B cell (primary cell): ENCODE measurements around the gene MEIS3. TPM values are rescaled to one million over a fixed set of nuclear protein-coding genes. Genes with fewer than 3 reads are reported as not detected.
"Not testable (repeated sequence)": the region's sequence is repeated elsewhere in the genome, so short reads cannot be mapped to it uniquely, and the experiment has no call there.

ENCODE experiments used
- ATAC-seq: fragments of 200-7000 bp; cut with Tn5 transposase; one replicate; pipeline ENCODE4 v1.10.0; 2021; ENCODE audit warnings: low read depth, mild to moderate bottlenecking, moderate number of reproducible peaks, moderate library complexity
- CTCF ChIA-PET: fragments of 350-600 bp; sonication (Branson Sonifier 250); formaldehyde crosslinking; loops from one replicate; lab custom pipeline; 2021; ENCODE audit warnings: antibody characterized with exemption, inconsistent platforms; lab: Charles Lee
- POLR2A ChIA-PET: fragments of 350-600 bp; sonication (Branson Sonifier 250); formaldehyde crosslinking; loops from one replicate; lab custom pipeline; 2021; ENCODE audit warnings: antibody characterized with exemption; lab: Charles Lee
- DNase-seq: peaks from one replicate; pipeline ENCODE4 v3.0.0; 2013
- H2AFZ ChIP-seq: 2 replicates; pipeline ENCODE4 v1.6.1; 2012; ENCODE audit warnings: mild to moderate bottlenecking, low read depth, low read length; ENCODE audit not compliant: insufficient read depth, poor library complexity, severe bottlenecking
- H3K27ac ChIP-seq, 2 donors: 1 replicate in 1 of 2; 2 replicates in 1 of 2; pipeline ENCODE4 v1.5.1; 2012 to 2013; ENCODE audit warnings: low read length in 2 of 2, mild to moderate bottlenecking in 2 of 2, moderate library complexity in 1 of 2
- H3K27me3 ChIP-seq, 4 experiments: fragments of 200-600 bp in 1 of 4; sonication (generic) in 1 of 4; replicated peaks in 1 of 4; 1 replicate in 2 of 4; 2 replicates in 2 of 4; pipeline versions ENCODE4 v1.6.1 to v1.7.0; 2013 to 2016; ENCODE audit warnings: low read length in 3 of 4, mild to moderate bottlenecking in 2 of 4, mixed read lengths in 1 of 4, moderate library complexity in 1 of 4; ENCODE audit not compliant: insufficient read depth in 4 of 4, control insufficient read depth in 3 of 4; ENCODE audit errors: control extremely low read depth in 1 of 4
- H3K36me3 ChIP-seq, 2 experiments: replicated peaks in 1 of 2; 1 replicate in 1 of 2; 2 replicates in 1 of 2; pipeline versions ENCODE4 v1.6.1 to v1.7.1; 2013; ENCODE audit warnings: low read length in 1 of 2; ENCODE audit not compliant: insufficient read depth in 2 of 2, control insufficient read depth in 1 of 2; ENCODE audit errors: control extremely low read depth in 1 of 2, extremely low read depth in 1 of 2
- H3K4me1 ChIP-seq, 2 donors: fragments of 200-600 bp in 1 of 2; sonication (generic) in 1 of 2; 1 replicate in 1 of 2; 2 replicates in 1 of 2; pipeline versions ENCODE4 v1.5.1 to v1.6.1; 2013 to 2017; ENCODE audit warnings: low read length in 2 of 2; ENCODE audit not compliant: control insufficient read depth in 2 of 2, insufficient read depth in 2 of 2
- H3K4me2 ChIP-seq: replicated peaks from 2 replicates; pipeline ENCODE3; 2012; ENCODE audit warnings: mild to moderate bottlenecking, low read depth, low read length; ENCODE audit not compliant: poor library complexity, severe bottlenecking
- H3K4me3 ChIP-seq, 5 experiments: fragments of 200-600 bp in 1 of 5; sonication (generic) in 1 of 5; 1 replicate in 3 of 5; 2 replicates in 2 of 5; pipeline versions ENCODE4 v1.5.1 to v1.7.0; 2011 to 2016; ENCODE audit warnings: low read length in 4 of 5, mild to moderate bottlenecking in 4 of 5, low read depth in 2 of 5, control low read depth in 1 of 5, moderate library complexity in 1 of 5; ENCODE audit not compliant: insufficient read depth in 1 of 5; ENCODE audit errors: control extremely low read depth in 1 of 5, extremely low read depth in 1 of 5
- H3K79me2 ChIP-seq: fragments of 200-600 bp; sonication (generic); one replicate; pipeline ENCODE4 v1.6.0; 2016; ENCODE audit warnings: low read length; ENCODE audit not compliant: control insufficient read depth, insufficient read depth
- H3K9ac ChIP-seq: fragments of 200-600 bp; sonication (generic); 2 replicates; pipeline ENCODE4 v1.6.1; 2017; ENCODE audit warnings: mild to moderate bottlenecking, low read length, moderate library complexity
- H3K9me3 ChIP-seq, 3 donors: one replicate each; pipeline versions ENCODE4 v1.6.1 to v1.7.1; 2013; ENCODE audit warnings: low read length in 2 of 3; ENCODE audit not compliant: control insufficient read depth in 2 of 3, insufficient read depth in 1 of 3; ENCODE audit errors: control extremely low read depth in 1 of 3
- H4K20me1 ChIP-seq: 2 replicates; pipeline ENCODE4 v1.6.0; 2012; ENCODE audit warnings: mild to moderate bottlenecking, low read length; ENCODE audit not compliant: insufficient read depth, control insufficient read depth, poor library complexity, severe bottlenecking
- H3K27ac Mint-ChIP-seq: one replicate; pipeline ENCODE4 v1.8.0; 2021; ENCODE audit warnings: mixed read lengths
- H3K27me3 Mint-ChIP-seq: one replicate; pipeline ENCODE4 v1.8.0; 2021; ENCODE audit warnings: mixed read lengths
- H3K4me1 Mint-ChIP-seq: one replicate; pipeline ENCODE4 v1.8.0; 2021; ENCODE audit warnings: mixed read lengths
- H3K4me3 Mint-ChIP-seq: one replicate; pipeline ENCODE4 v1.8.0; 2021; ENCODE audit warnings: mixed read lengths
- H3K9me3 Mint-ChIP-seq: one replicate; pipeline ENCODE4 v1.8.0; 2022; ENCODE audit warnings: mixed read lengths; ENCODE audit not compliant: insufficient read depth
- CTCF ChIP-seq: fragments of 200-600 bp; IDR thresholded peaks from one replicate; pipeline ENCODE4 v1.8.0; 2022; ENCODE audit warnings: antibody characterized with exemption, mild to moderate bottlenecking
- EZH2 ChIP-seq: IDR thresholded peaks from 2 replicates; pipeline ENCODE4 v1.6.1; 2012; ENCODE audit warnings: borderline replicate concordance, low read depth, mild to moderate bottlenecking, moderate library complexity, low read length; ENCODE audit not compliant: insufficient read depth, poor library complexity, severe bottlenecking
- WGBS: methylation state at CpG from one replicate; pipeline ENCODE4 v1.1.5; 2013; ENCODE audit warnings: missing lambda C conversion rate; ENCODE audit not compliant: insufficient coverage; 5-methylcytosine and 5-hydroxymethylcytosine counted together
- intact Hi-C: fragments of 100-400 bp; cut with micrococcal nuclease; formaldehyde crosslinking; loops from one replicate; pipeline ENCODE4 v1.10.0; 2022
- polyA plus RNA-seq: library from polyadenylated mRNA; depleted of rRNA; stranded (reverse); fragments of >200 nt; gene quantifications from 2 replicates; pipeline ENCODE4 v1.2.3, GENCODE V29; 2012
- total RNA-seq, 2 donors: library from RNA; stranded (reverse); fragments of 120-200 nt in 1 of 2; gene quantifications; 1 replicate in 1 of 2; 2 replicates in 1 of 2; pipeline versions ENCODE4 v1.2.3 to v1.2.4, GENCODE V29; 2013 to 2022

Gene MEIS3
- total and polyA plus RNA-seq, 2 donors (not counting 1 experiment from before 2014, with no cell fraction given) = not detected

GRCh38 chr19:47390533-47391488, 28.5 kb downstream of the MEIS3 start:
- Histone ChIP-seq H3K9me3 (no peaks in the 10 kb centered on the region), H3K4me3 (no peak overlapping the region), H3K36me3 (no peaks in the 10 kb centered on the region), H3K4me2 (no peak overlapping the region), H3K27ac (no peak overlapping the region), H3K27me3 (peaks cover 0 to 3% (median 0%) of the 10 kb centered on the region in 4 experiments), H4K20me1 (no peaks in the 10 kb centered on the region), H3K9ac (no peak overlapping the region), H3K79me2 (no peaks in the 10 kb centered on the region), H3K4me1 (peaks cover 0 to 7% of the 10 kb centered on the region in 2 donors), H2AFZ (no peak overlapping the region)
- ChIA-PET CTCF (interaction anchor here (0.6 to 2.4 kb wide), 17 partner anchors 8 to 241 kb away, joined by 3 to 27 read pairs (median 4); partner anchors contain the start of genes DHX34 and INAFM1), POLR2A (no interaction called here)
- ATAC-seq = no peak
- no peak for DNase-seq
- intact Hi-C loops = loop anchor here (1.0 kb wide), 1 partner anchor 107 kb away; no protein-coding TSS in a partner anchor
- WGBS = 80% methylated on average over 9 of the region's 20 CpGs
- peaks cover 30% of the 10 kb centered on the region for H3K27me3 Mint-ChIP-seq
- no peak for TF ChIP-seq EZH2
- no peak for TF ChIP-seq CTCF
- H3K27ac Mint-ChIP-seq = no peak overlapping the region
- H3K4me1 Mint-ChIP-seq = peaks cover 7% of the 10 kb centered on the region
- H3K4me3 Mint-ChIP-seq = no peak overlapping the region
- no peaks in the 10 kb centered on the region for H3K9me3 Mint-ChIP-seq

GRCh38 chr19:47389150-47389556, 30.2 kb downstream of the MEIS3 start:
- intact Hi-C loops = no loop called here
- Histone ChIP-seq H3K4me3 (no peak overlapping the region), H3K9me3 (no peaks in the 10 kb centered on the region), H3K27ac (no peak overlapping the region), H3K9ac (no peak overlapping the region), H4K20me1 (no peaks in the 10 kb centered on the region), H3K4me1 (peaks cover 0 to 7% of the 10 kb centered on the region in 2 donors), H3K36me3 (no peaks in the 10 kb centered on the region), H3K4me2 (no peak overlapping the region), H3K79me2 (no peaks in the 10 kb centered on the region), H3K27me3 (peaks cover 0 to 3% (median 0%) of the 10 kb centered on the region in 4 experiments), H2AFZ (no peak overlapping the region)
- Mint-ChIP-seq H3K9me3 (no peaks in the 10 kb centered on the region), H3K27ac (no peak overlapping the region), H3K4me3 (no peak overlapping the region), H3K4me1 (peaks cover 7% of the 10 kb centered on the region), H3K27me3 (peaks cover 23% of the 10 kb centered on the region)
- no peak for ATAC-seq
- WGBS = 100% methylated on average over 1 of the region's 9 CpGs
- POLR2A ChIA-PET = no interaction called here
- CTCF ChIA-PET = no interaction called here
- DNase-seq = no peak
- TF ChIP-seq EZH2 = no peak
- TF ChIP-seq CTCF = no peak

GRCh38 chr19:47388721-47389120, 30.6 kb downstream of the MEIS3 start:
- H3K27me3 ChIP-seq, H4K20me1 ChIP-seq, DNase-seq, H3K27ac ChIP-seq, H3K27ac Mint-ChIP-seq, H3K4me1 Mint-ChIP-seq, H3K4me1 ChIP-seq, POLR2A ChIA-PET, H3K79me2 ChIP-seq, H3K36me3 ChIP-seq, H2AFZ ChIP-seq, H3K4me3 ChIP-seq, H3K9ac ChIP-seq, intact Hi-C loops, H3K9me3 Mint-ChIP-seq, H3K4me2 ChIP-seq, ATAC-seq, CTCF ChIA-PET, H3K4me3 Mint-ChIP-seq, H3K9me3 ChIP-seq: not testable (repeated sequence)
- WGBS = no CpG with 5 or more reads among the region's 5 CpGs
- H3K27me3 Mint-ChIP-seq = peaks cover 19% of the 10 kb centered on the region
